H1 (cell line): ENCODE measurements around the gene EDA. TPM values are rescaled to one million over a fixed set of nuclear protein-coding genes. Genes with fewer than 3 reads are reported as not detected.
A peak's percentile ranks its signal among the peaks of the same experiment; 100 is the strongest.

Experiments
- CTCF ChIA-PET: fragments of 300-600 bp; sonication (Branson Sonifier 250); formaldehyde crosslinking; loops from one replicate; lab custom pipeline; 2021; ENCODE audit not compliant: partially characterized antibody; lab: Charles Lee
- POLR2A ChIA-PET: fragments of 300-600 bp; sonication (Branson Sonifier 250); formaldehyde crosslinking; loops from one replicate; lab custom pipeline; 2021; ENCODE audit warnings: inconsistent platforms; ENCODE audit not compliant: partially characterized antibody; lab: Charles Lee
- DNase-seq, 2 experiments: peaks; one replicate each; pipeline versions ENCODE4 v3.0.0 to v3.0.0-alpha.2; 2010 to 2022; ENCODE audit warnings: low spot score in 2 of 2, low read depth in 1 of 2, mixed read lengths in 1 of 2
- FAIRE-seq: peaks from 2 replicates; lab custom pipeline; 2011; peaks lifted over from hg19 to GRCh38; lab: Jason Lieb, UNC
- H2AFZ ChIP-seq: 2 replicates; pipeline ENCODE4 v1.8.1; 2012; ENCODE audit warnings: low read length, inconsistent platforms
- H2AK5ac ChIP-seq: 2 replicates; pipeline ENCODE4 v1.6.1; 2013; ENCODE audit warnings: low read depth, low read length
- H2BK120ac ChIP-seq: replicated peaks from 2 replicates; pipeline ENCODE3; 2013; ENCODE audit warnings: low read depth, low read length, inconsistent platforms
- H2BK12ac ChIP-seq: 2 replicates; pipeline ENCODE4 v1.6.1; 2013; ENCODE audit warnings: low read depth, low read length
- H2BK15ac ChIP-seq: 2 replicates; pipeline ENCODE4 v1.6.1; 2013; ENCODE audit warnings: low read length
- H2BK20ac ChIP-seq: 2 replicates; pipeline ENCODE4 v1.6.1; 2013; ENCODE audit warnings: low read length
- H2BK5ac ChIP-seq: 2 replicates; pipeline ENCODE4 v1.6.1; 2013; ENCODE audit warnings: low read depth, low read length
- H3K14ac ChIP-seq: 2 replicates; pipeline ENCODE4 v1.6.1; 2013; ENCODE audit warnings: inconsistent platforms; ENCODE audit not compliant: insufficient read length
- H3K18ac ChIP-seq: 2 replicates; pipeline ENCODE4 v1.6.1; 2013; ENCODE audit warnings: low read length; ENCODE audit errors: extremely low read depth
- H3K23ac ChIP-seq: 2 replicates; pipeline ENCODE4 v1.6.1; 2013; ENCODE audit warnings: inconsistent platforms; ENCODE audit not compliant: insufficient read length
- H3K23me2 ChIP-seq: 2 replicates; pipeline ENCODE4 v1.6.1; 2013; ENCODE audit warnings: low read depth, low read length
- H3K27ac ChIP-seq: 2 replicates; pipeline ENCODE4 v1.6.1; 2011; ENCODE audit warnings: low read depth, low read length, inconsistent platforms
- H3K27me3 ChIP-seq, 4 experiments: replicated peaks in 1 of 4; 1 replicate in 1 of 4; 2 replicates in 3 of 4; pipeline versions ENCODE4 v1.6.1 to v1.8.1; 2011 to 2013; ENCODE audit warnings: low read length in 3 of 4, mild to moderate bottlenecking in 3 of 4, inconsistent platforms in 2 of 4, mixed read lengths in 2 of 4, moderate library complexity in 1 of 4; ENCODE audit not compliant: control insufficient read depth in 3 of 4, insufficient read depth in 3 of 4; ENCODE audit errors: extremely low read depth in 1 of 4
- H3K36me3 ChIP-seq, 4 experiments: 2 replicates each; pipeline versions ENCODE4 v1.6.1 to v1.8.1; 2011 to 2013; ENCODE audit warnings: mild to moderate bottlenecking in 4 of 4, low read length in 3 of 4, moderate library complexity in 2 of 4, control low read depth in 1 of 4, inconsistent platforms in 1 of 4; ENCODE audit not compliant: insufficient read depth in 4 of 4, control insufficient read depth in 2 of 4
- H3K4ac ChIP-seq: replicated peaks from 2 replicates; pipeline ENCODE3; 2013; ENCODE audit warnings: low read length, low read depth, mixed read lengths, inconsistent platforms; ENCODE audit not compliant: insufficient read length
- H3K4me1 ChIP-seq, 4 experiments: replicated peaks in 1 of 4; 1 replicate in 1 of 4; 2 replicates in 3 of 4; pipeline versions ENCODE4 v1.6.1 to v1.8.1; 2011 to 2013; ENCODE audit warnings: low read length in 3 of 4, inconsistent platforms in 2 of 4, mixed read lengths in 1 of 4; ENCODE audit not compliant: insufficient read depth in 4 of 4, control insufficient read depth in 3 of 4
- H3K4me2 ChIP-seq, 2 experiments: 2 replicates each; pipeline versions ENCODE4 v1.6.1 to v1.8.1; 2011 to 2013; ENCODE audit warnings: low read depth in 2 of 2, low read length in 2 of 2, control low read depth in 1 of 2, inconsistent platforms in 1 of 2, mild to moderate bottlenecking in 1 of 2; ENCODE audit not compliant: insufficient read depth in 1 of 2
- H3K4me3 ChIP-seq, 4 experiments: fragments of 200-600, 300-600 bp in 1 of 4; sonication (generic), shearing (Covaris generic), sonication (Bioruptor Twin) in 1 of 4; 2 replicates each; pipeline versions ENCODE4 v1.5.1 to v1.8.1; 2011 to 2016; ENCODE audit warnings: low read length in 4 of 4, low read depth in 3 of 4, control low read depth in 2 of 4, inconsistent platforms in 2 of 4, mild to moderate bottlenecking in 2 of 4, mixed read lengths in 1 of 4, moderate library complexity in 1 of 4; ENCODE audit not compliant: insufficient read depth in 2 of 4; ENCODE audit errors: extremely low read depth in 1 of 4
- H3K56ac ChIP-seq: replicated peaks from 2 replicates; pipeline ENCODE3; 2013; ENCODE audit warnings: low read depth, mild to moderate bottlenecking, mixed read lengths, low read length, inconsistent platforms; ENCODE audit not compliant: insufficient read length
- H3K79me1 ChIP-seq: 2 replicates; pipeline ENCODE4 v1.6.1; 2013; ENCODE audit warnings: low read depth, low read length, control low read depth
- H3K79me2 ChIP-seq, 2 experiments: 2 replicates each; pipeline versions ENCODE4 v1.6.1 to v1.8.1; 2012 to 2013; ENCODE audit warnings: low read length in 2 of 2, mild to moderate bottlenecking in 2 of 2, inconsistent platforms in 1 of 2; ENCODE audit not compliant: insufficient read depth in 2 of 2, control insufficient read depth in 1 of 2
- H3K9ac ChIP-seq, 4 experiments: replicated peaks in 1 of 4; 1 replicate in 1 of 4; 2 replicates in 3 of 4; pipeline versions ENCODE4 v1.6.1 to v1.8.1; 2011 to 2013; ENCODE audit warnings: low read depth in 3 of 4, low read length in 3 of 4, control low read depth in 2 of 4, mild to moderate bottlenecking in 2 of 4, moderate library complexity in 2 of 4, inconsistent platforms in 1 of 4; ENCODE audit errors: extremely low read depth in 1 of 4
- H3K9me3 ChIP-seq, 2 experiments: 2 replicates each; pipeline versions ENCODE4 v1.6.1 to v1.8.1; 2012 to 2013; ENCODE audit warnings: mild to moderate bottlenecking in 2 of 2, moderate library complexity in 2 of 2, control low read depth in 1 of 2, inconsistent platforms in 1 of 2, low read depth in 1 of 2, low read length in 1 of 2, mixed read lengths in 1 of 2; ENCODE audit not compliant: insufficient read depth in 2 of 2
- H4K20me1 ChIP-seq, 2 experiments: replicated peaks in 1 of 2; 2 replicates each; pipeline versions ENCODE3 to v1.8.1; 2011 to 2013; ENCODE audit warnings: inconsistent platforms in 2 of 2, low read length in 2 of 2, mild to moderate bottlenecking in 1 of 2; ENCODE audit not compliant: insufficient read depth in 2 of 2, control insufficient read depth in 1 of 2
- H4K5ac ChIP-seq: 2 replicates; pipeline ENCODE4 v1.6.1; 2013; ENCODE audit warnings: low read length, low read depth, mixed read lengths, inconsistent platforms; ENCODE audit not compliant: insufficient read length
- H4K8ac ChIP-seq: 2 replicates; pipeline ENCODE4 v1.8.0; 2013; ENCODE audit warnings: mild to moderate bottlenecking, moderate library complexity, low read length, inconsistent platforms; ENCODE audit not compliant: insufficient read depth; ENCODE audit errors: extremely low read depth
- H4K91ac ChIP-seq: replicated peaks from 2 replicates; pipeline ENCODE3; 2013; ENCODE audit warnings: low read length, mixed read lengths, inconsistent platforms; ENCODE audit not compliant: insufficient read length
- polyA plus RNA-seq, 7 experiments: library from polyadenylated mRNA; depleted of rRNA in 3 of 7; stranded (reverse) in 5 of 7; unstranded in 2 of 7; fragments of >200 nt in 5 of 7; fragments of 200-250 nt in 2 of 7; gene quantifications; 1 replicate in 5 of 7; 2 replicates in 1 of 7; 4 replicates in 1 of 7; pipeline versions ENCODE4 v1.2.1 to v1.2.3, GENCODE V29; 2011 to 2013; ENCODE audit warnings: missing spikeins in 2 of 7, mixed read lengths in 2 of 7
- total RNA-seq: library from RNA; stranded (reverse); fragmentation: NEBNext Ultra II Directional; extraction: Animal tissue kit (Norgen Biotek cat#: 25700); gene quantifications from 2 replicates; pipeline ENCODE4 v1.2.1, GENCODE V29; 2021
- TF ChIP-seq, protein P1 (sequence below): fragments of 300-600 bp; sonication (generic); IDR thresholded peaks from 2 replicates; pipeline ENCODE4 v1.7.1; 2012; ENCODE audit warnings: low read length, moderate library complexity, mild to moderate bottlenecking, inconsistent platforms; ENCODE audit not compliant: insufficient replicate concordance

Gene EDA
- total and polyA plus RNA-seq, 2 of the 8 experiments (the other 6 are each of a cell fraction or from before 2014, with no cell fraction given): 7.5 to 10.5 TPM

DNA sequence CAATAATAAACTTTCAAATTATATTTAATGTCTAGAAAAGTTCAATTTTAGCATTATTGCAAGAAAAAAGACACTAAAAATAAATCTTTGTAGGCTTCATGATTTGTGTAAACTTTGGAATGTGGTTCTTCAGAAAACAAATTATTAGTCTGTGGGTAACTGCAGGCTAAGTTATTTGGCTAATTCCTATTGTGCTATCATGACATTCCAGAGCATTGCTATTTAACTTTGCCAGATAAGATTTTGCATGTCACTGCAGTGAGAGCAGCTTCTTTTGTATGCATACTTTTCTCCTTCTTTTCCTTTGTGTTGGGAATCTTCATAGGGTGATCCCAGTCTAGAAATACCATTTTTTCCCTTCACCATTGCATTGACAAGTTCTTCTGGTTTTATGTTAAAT lies 303.8 kb downstream of the EDA start:
- Histone ChIP-seq H3K18ac (no peak overlapping the region), H3K23me2 (no peaks in the 10 kb centered on the region), H3K4ac (no peak overlapping the region), H4K20me1 (no peaks in the 10 kb centered on the region), H3K36me3 (no peaks in the 10 kb centered on the region), H3K4me1 (peaks cover 0 to 3% (median 0%) of the 10 kb centered on the region in 4 experiments; a peak in 1 of 7 replicates), H2BK20ac (no peak overlapping the region), H3K56ac (no peak overlapping the region), H3K79me2 (no peaks in the 10 kb centered on the region), H2BK5ac (no peak overlapping the region), H3K9ac (no peak overlapping the region), H3K9me3 (no peaks in the 10 kb centered on the region), H4K5ac (no peak overlapping the region), H4K8ac (no peak overlapping the region), H3K4me3 (no peak overlapping the region), H3K14ac (no peak overlapping the region), H2AK5ac (no peak overlapping the region), H2BK120ac (no peak overlapping the region), H2BK15ac (no peak overlapping the region), H3K23ac (no peak overlapping the region), H3K27ac (no peak overlapping the region), H2AFZ (no peak overlapping the region), H3K4me2 (peak overlapping the region in 1 of 2 experiments; percentile 2; a peak in 2 of 4 replicates), H3K27me3 (no peaks in the 10 kb centered on the region), H4K91ac (no peak overlapping the region), H3K79me1 (no peaks in the 10 kb centered on the region), H2BK12ac (no peak overlapping the region)
- DNase-seq (no peak), FAIRE-seq (peak; percentile 72)
- POLR2A ChIA-PET: no interaction called here
- CTCF ChIA-PET: no interaction called here
- TF ChIP-seq, protein P1, sequence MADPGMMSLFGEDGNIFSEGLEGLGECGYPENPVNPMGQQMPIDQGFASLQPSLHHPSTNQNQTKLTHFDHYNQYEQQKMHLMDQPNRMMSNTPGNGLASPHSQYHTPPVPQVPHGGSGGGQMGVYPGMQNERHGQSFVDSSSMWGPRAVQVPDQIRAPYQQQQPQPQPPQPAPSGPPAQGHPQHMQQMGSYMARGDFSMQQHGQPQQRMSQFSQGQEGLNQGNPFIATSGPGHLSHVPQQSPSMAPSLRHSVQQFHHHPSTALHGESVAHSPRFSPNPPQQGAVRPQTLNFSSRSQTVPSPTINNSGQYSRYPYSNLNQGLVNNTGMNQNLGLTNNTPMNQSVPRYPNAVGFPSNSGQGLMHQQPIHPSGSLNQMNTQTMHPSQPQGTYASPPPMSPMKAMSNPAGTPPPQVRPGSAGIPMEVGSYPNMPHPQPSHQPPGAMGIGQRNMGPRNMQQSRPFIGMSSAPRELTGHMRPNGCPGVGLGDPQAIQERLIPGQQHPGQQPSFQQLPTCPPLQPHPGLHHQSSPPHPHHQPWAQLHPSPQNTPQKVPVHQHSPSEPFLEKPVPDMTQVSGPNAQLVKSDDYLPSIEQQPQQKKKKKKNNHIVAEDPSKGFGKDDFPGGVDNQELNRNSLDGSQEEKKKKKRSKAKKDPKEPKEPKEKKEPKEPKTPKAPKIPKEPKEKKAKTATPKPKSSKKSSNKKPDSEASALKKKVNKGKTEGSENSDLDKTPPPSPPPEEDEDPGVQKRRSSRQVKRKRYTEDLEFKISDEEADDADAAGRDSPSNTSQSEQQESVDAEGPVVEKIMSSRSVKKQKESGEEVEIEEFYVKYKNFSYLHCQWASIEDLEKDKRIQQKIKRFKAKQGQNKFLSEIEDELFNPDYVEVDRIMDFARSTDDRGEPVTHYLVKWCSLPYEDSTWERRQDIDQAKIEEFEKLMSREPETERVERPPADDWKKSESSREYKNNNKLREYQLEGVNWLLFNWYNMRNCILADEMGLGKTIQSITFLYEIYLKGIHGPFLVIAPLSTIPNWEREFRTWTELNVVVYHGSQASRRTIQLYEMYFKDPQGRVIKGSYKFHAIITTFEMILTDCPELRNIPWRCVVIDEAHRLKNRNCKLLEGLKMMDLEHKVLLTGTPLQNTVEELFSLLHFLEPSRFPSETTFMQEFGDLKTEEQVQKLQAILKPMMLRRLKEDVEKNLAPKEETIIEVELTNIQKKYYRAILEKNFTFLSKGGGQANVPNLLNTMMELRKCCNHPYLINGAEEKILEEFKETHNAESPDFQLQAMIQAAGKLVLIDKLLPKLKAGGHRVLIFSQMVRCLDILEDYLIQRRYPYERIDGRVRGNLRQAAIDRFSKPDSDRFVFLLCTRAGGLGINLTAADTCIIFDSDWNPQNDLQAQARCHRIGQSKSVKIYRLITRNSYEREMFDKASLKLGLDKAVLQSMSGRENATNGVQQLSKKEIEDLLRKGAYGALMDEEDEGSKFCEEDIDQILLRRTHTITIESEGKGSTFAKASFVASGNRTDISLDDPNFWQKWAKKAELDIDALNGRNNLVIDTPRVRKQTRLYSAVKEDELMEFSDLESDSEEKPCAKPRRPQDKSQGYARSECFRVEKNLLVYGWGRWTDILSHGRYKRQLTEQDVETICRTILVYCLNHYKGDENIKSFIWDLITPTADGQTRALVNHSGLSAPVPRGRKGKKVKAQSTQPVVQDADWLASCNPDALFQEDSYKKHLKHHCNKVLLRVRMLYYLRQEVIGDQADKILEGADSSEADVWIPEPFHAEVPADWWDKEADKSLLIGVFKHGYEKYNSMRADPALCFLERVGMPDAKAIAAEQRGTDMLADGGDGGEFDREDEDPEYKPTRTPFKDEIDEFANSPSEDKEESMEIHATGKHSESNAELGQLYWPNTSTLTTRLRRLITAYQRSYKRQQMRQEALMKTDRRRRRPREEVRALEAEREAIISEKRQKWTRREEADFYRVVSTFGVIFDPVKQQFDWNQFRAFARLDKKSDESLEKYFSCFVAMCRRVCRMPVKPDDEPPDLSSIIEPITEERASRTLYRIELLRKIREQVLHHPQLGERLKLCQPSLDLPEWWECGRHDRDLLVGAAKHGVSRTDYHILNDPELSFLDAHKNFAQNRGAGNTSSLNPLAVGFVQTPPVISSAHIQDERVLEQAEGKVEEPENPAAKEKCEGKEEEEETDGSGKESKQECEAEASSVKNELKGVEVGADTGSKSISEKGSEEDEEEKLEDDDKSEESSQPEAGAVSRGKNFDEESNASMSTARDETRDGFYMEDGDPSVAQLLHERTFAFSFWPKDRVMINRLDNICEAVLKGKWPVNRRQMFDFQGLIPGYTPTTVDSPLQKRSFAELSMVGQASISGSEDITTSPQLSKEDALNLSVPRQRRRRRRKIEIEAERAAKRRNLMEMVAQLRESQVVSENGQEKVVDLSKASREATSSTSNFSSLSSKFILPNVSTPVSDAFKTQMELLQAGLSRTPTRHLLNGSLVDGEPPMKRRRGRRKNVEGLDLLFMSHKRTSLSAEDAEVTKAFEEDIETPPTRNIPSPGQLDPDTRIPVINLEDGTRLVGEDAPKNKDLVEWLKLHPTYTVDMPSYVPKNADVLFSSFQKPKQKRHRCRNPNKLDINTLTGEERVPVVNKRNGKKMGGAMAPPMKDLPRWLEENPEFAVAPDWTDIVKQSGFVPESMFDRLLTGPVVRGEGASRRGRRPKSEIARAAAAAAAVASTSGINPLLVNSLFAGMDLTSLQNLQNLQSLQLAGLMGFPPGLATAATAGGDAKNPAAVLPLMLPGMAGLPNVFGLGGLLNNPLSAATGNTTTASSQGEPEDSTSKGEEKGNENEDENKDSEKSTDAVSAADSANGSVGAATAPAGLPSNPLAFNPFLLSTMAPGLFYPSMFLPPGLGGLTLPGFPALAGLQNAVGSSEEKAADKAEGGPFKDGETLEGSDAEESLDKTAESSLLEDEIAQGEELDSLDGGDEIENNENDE: peak; percentile 71
